Caco-2 (cell line): ENCODE measurements around the gene GALNT8. TPM values are rescaled to one million over a fixed set of nuclear protein-coding genes. Genes with fewer than 3 reads are reported as not detected.

Experiments used
- BruUV-seq: library from RNA; stranded (reverse); fragments of 400-500 nt; replicated peaks from 2 replicates; lab custom pipeline; 2021; lab: Mats Ljungman, UMichigan
- CTCF ChIA-PET: fragments of 300-600 bp; sonication (Branson Sonifier 250); formaldehyde crosslinking; loops from one replicate; lab custom pipeline; 2022; ENCODE audit warnings: antibody characterized with exemption; lab: Charles Lee
- POLR2A ChIA-PET: fragments of 300-600 bp; sonication (Branson Sonifier 250); formaldehyde crosslinking; loops from one replicate; lab custom pipeline; 2022; ENCODE audit warnings: antibody characterized with exemption; lab: Charles Lee
- DNase-seq, 2 experiments: peaks; one replicate each; pipeline versions ENCODE4 v3.0.0 to v3.0.0-alpha.2; 2020 to 2022
- H3K27me3 ChIP-seq: replicated peaks from 2 replicates; pipeline ENCODE4 v1.6.0; 2011; ENCODE audit warnings: low read length; ENCODE audit not compliant: control insufficient read depth, insufficient read depth
- H3K36me3 ChIP-seq: 2 replicates; pipeline ENCODE4 v1.5.1; 2011; ENCODE audit warnings: low read length; ENCODE audit not compliant: control insufficient read depth, insufficient read depth
- H3K4me1 ChIP-seq: fragments of 250-450 bp; sonication (Bioruptor Pico); 2 replicates; pipeline ENCODE4 v1.5.1; 2020; ENCODE audit warnings: mild to moderate bottlenecking
- H3K4me3 ChIP-seq: 2 replicates; pipeline ENCODE4 v1.5.1; 2011; ENCODE audit warnings: low read depth, mild to moderate bottlenecking, control low read depth, low read length
- H3K9me3 ChIP-seq: fragments of 250-450 bp; sonication (Bioruptor Pico); 2 replicates; pipeline ENCODE4 v1.5.1; 2020; ENCODE audit warnings: mild to moderate bottlenecking, moderate library complexity
- H3K27ac Mint-ChIP-seq: one replicate; pipeline ENCODE4 v1.8.0; 2022; ENCODE audit warnings: mixed read lengths; ENCODE audit not compliant: unreplicated experiment
- H3K27me3 Mint-ChIP-seq: one replicate; pipeline ENCODE4 v1.8.0; 2022; ENCODE audit warnings: mixed read lengths; ENCODE audit not compliant: insufficient read depth, unreplicated experiment
- H3K36me3 Mint-ChIP-seq: one replicate; pipeline ENCODE4 v1.8.0; 2022; ENCODE audit warnings: mild to moderate bottlenecking, mixed read lengths; ENCODE audit not compliant: insufficient read depth, unreplicated experiment
- H3K4me1 Mint-ChIP-seq: one replicate; pipeline ENCODE4 v1.8.0; 2022; ENCODE audit warnings: low read depth, mixed read lengths; ENCODE audit not compliant: unreplicated experiment
- H3K4me3 Mint-ChIP-seq: one replicate; pipeline ENCODE4 v1.8.0; 2022; ENCODE audit warnings: mild to moderate bottlenecking, moderate library complexity, mixed read lengths; ENCODE audit not compliant: unreplicated experiment
- H3K9me3 Mint-ChIP-seq: one replicate; pipeline ENCODE4 v1.8.0; 2022; ENCODE audit warnings: mixed read lengths; ENCODE audit not compliant: unreplicated experiment
- intact Hi-C: fragments of 100-400 bp; cut with micrococcal nuclease; formaldehyde crosslinking; loops from one replicate; pipeline ENCODE4 v1.10.0; 2022; ENCODE audit not compliant: unreplicated experiment
- total RNA-seq: library from RNA; stranded (reverse); gene quantifications from 2 replicates; pipeline ENCODE4 v1.2.3, GENCODE V29; 2022
- TF ChIP-seq, protein P1 (sequence below), 2 experiments: fragments of 200-600 bp in 1 of 2; IDR thresholded peaks; 1 replicate in 1 of 2; 2 replicates in 1 of 2; pipeline versions ENCODE4 v1.5.1 to v1.8.0; 2011 to 2022; ENCODE audit warnings: antibody characterized with exemption in 1 of 2, control low read depth in 1 of 2, inconsistent platforms in 1 of 2, low read depth in 1 of 2, low read length in 1 of 2, mild to moderate bottlenecking in 1 of 2, moderate library complexity in 1 of 2; ENCODE audit not compliant: insufficient read depth in 1 of 2, severe bottlenecking in 1 of 2, unreplicated experiment in 1 of 2

GALNT8 gene
- total RNA-seq, 1 experiment from 2014 or later: not detected

DNA sequence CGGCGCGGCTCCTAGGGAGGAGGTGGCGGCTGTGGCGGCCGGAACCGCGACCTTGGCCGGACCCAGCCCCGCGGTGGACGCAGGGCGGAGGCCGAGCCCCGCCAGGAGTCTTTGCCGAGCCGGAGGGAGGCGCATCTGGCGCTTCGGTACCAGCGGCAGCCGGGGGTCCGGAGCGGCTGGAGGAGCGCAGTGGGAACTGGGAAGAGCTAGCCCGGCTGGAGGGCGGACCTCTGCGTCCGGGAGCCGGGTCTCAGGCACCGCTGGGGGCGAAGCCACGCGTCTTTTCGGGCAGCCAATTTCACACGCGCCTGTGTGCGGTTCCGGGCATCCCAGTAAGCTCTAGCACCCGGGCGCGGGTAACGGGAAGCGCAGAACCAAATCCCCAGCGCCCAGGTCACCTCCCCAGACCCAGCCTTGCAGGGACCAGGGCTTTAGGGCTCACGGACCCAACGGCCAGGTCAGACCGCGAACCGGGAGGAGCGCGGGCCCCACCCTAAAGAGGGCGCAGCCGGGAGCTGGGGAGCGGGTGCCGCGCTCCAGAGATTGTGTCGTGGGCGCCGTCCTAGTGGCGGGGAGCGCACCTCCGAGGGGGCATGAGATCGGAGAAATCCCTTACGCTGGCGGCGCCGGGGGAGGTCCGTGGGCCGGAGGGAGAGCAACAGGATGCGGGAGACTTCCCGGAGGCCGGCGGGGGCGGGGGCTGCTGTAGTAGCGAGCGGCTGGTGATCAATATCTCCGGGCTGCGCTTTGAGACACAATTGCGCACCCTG, 89.4 kb downstream of the GALNT8 start:
- no TSS peak for BruUV-seq
- ChIA-PET CTCF (no interaction called here), POLR2A (no interaction called here)
- TF ChIP-seq, protein P1, sequence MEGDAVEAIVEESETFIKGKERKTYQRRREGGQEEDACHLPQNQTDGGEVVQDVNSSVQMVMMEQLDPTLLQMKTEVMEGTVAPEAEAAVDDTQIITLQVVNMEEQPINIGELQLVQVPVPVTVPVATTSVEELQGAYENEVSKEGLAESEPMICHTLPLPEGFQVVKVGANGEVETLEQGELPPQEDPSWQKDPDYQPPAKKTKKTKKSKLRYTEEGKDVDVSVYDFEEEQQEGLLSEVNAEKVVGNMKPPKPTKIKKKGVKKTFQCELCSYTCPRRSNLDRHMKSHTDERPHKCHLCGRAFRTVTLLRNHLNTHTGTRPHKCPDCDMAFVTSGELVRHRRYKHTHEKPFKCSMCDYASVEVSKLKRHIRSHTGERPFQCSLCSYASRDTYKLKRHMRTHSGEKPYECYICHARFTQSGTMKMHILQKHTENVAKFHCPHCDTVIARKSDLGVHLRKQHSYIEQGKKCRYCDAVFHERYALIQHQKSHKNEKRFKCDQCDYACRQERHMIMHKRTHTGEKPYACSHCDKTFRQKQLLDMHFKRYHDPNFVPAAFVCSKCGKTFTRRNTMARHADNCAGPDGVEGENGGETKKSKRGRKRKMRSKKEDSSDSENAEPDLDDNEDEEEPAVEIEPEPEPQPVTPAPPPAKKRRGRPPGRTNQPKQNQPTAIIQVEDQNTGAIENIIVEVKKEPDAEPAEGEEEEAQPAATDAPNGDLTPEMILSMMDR (IDR thresholded peaks at IDR 0.05; ENCODE audit: insufficient read depth in 1 of 2, low read depth in 1 of 2, low read length in 1 of 2, severe bottlenecking in 1 of 2, unreplicated experiment in 1 of 2): no peak
- peaks cover 13% of the 10 kb centered on the region for H3K27me3 Mint-ChIP-seq
- intact Hi-C loops: no loop called here
- no peaks in the 10 kb centered on the region for H3K4me1 Mint-ChIP-seq
- H3K9me3 Mint-ChIP-seq: no peaks in the 10 kb centered on the region
- no peaks in the 10 kb centered on the region for H3K36me3 Mint-ChIP-seq
- no peaks in the 10 kb centered on the region for H3K9me3 ChIP-seq
- H3K27me3 ChIP-seq: no peaks in the 10 kb centered on the region
- H3K4me3 ChIP-seq: no peak overlapping the region
- H3K4me1 ChIP-seq: no peaks in the 10 kb centered on the region
- no peak overlapping the region for H3K4me3 Mint-ChIP-seq
- H3K27ac Mint-ChIP-seq: no peak overlapping the region
- H3K36me3 ChIP-seq: no peaks in the 10 kb centered on the region
- DNase-seq: no peak

DNA sequence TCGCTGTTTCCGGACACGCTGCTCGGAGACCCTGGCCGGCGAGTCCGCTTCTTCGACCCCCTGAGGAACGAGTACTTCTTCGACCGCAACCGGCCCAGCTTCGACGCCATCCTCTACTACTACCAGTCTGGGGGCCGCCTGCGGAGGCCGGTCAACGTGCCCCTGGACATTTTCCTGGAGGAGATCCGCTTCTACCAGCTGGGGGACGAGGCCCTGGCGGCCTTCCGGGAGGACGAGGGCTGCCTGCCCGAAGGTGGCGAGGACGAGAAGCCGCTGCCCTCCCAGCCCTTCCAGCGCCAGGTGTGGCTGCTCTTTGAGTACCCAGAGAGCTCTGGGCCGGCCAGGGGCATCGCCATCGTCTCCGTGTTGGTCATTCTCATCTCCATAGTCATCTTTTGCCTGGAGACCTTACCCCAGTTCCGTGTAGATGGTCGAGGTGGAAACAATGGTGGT, 90.0 kb downstream of the GALNT8 start:
- Mint-ChIP-seq H3K27me3 (peaks cover 13% of the 10 kb centered on the region), H3K4me1 (no peaks in the 10 kb centered on the region), H3K9me3 (no peaks in the 10 kb centered on the region), H3K36me3 (no peaks in the 10 kb centered on the region), H3K4me3 (no peak overlapping the region), H3K27ac (no peak overlapping the region)
- no TSS peak for BruUV-seq
- DNase-seq: no peak
- POLR2A ChIA-PET: no interaction called here
- H3K9me3 ChIP-seq: no peaks in the 10 kb centered on the region
- TF ChIP-seq, protein P1 (IDR thresholded peaks at IDR 0.05; ENCODE audit: insufficient read depth in 1 of 2, low read depth in 1 of 2, low read length in 1 of 2, severe bottlenecking in 1 of 2, unreplicated experiment in 1 of 2): no peak
- no peak overlapping the region for H3K4me3 ChIP-seq
- CTCF ChIA-PET: no interaction called here
- intact Hi-C loops: no loop called here
- no peaks in the 10 kb centered on the region for H3K27me3 ChIP-seq
- H3K4me1 ChIP-seq: no peaks in the 10 kb centered on the region
- H3K36me3 ChIP-seq: no peaks in the 10 kb centered on the region

DNA sequence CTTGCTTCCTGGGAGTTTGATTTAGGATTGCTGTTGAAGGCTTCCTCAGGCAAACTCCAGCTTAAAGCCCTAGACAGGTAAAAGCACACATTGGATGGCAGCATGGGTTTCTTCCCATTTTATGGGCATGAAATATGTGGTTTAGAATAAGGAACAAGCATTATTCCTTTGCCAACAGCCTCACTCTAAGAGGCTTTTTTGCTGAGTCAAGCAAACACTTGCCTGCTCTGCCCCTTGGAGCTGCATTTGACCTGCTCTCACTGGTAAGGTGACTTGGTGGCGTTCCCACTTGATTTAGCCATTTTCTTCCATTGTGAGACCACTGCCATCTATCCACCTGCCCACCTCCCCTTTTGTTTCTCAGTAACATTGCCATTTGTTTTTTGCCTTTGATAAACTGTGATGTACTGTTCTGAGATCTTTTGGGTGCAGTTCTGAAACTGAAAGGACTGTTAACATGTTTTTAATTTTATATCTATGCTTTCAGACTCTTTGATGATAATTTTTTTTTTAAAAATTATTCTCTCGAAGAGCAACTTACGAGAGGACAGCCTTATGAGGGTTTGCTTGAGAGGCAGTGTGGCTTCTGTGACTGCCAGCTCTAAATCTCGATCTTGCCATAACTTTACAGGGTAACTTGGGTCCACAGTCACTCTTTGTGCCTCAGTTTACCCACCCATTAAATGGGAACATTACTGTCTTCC, 92.6 kb downstream of the GALNT8 start:
- H3K9me3 Mint-ChIP-seq: no peaks in the 10 kb centered on the region
- ChIA-PET POLR2A (no interaction called here), CTCF (no interaction called here)
- Histone ChIP-seq H3K4me1 (no peaks in the 10 kb centered on the region), H3K27me3 (no peaks in the 10 kb centered on the region), H3K4me3 (no peak overlapping the region), H3K36me3 (no peaks in the 10 kb centered on the region), H3K9me3 (no peaks in the 10 kb centered on the region)
- BruUV-seq: no TSS peak
- no peak overlapping the region for H3K4me3 Mint-ChIP-seq
- H3K27ac Mint-ChIP-seq: no peak overlapping the region
- H3K27me3 Mint-ChIP-seq: peaks cover 14% of the 10 kb centered on the region
- H3K4me1 Mint-ChIP-seq: no peaks in the 10 kb centered on the region
- no peak for DNase-seq
- intact Hi-C loops: no loop called here
- no peaks in the 10 kb centered on the region for H3K36me3 Mint-ChIP-seq
- TF ChIP-seq, protein P1 (IDR thresholded peaks at IDR 0.05; ENCODE audit: insufficient read depth in 1 of 2, low read depth in 1 of 2, low read length in 1 of 2, severe bottlenecking in 1 of 2, unreplicated experiment in 1 of 2): no peak
